Inflammatory macrophage (primary cell): ENCODE measurements around the gene ATP4B.

Source experiments
- DNase-seq, 2 donors: peaks; one replicate each; pipeline ENCODE4 v3.0.0-alpha.2; 2020 to 2022
- total RNA-seq, 18 experiments: gene quantifications; one replicate each; lab custom pipeline; 2026; ENCODE audit warnings: mixed read lengths in 6 of 18, inconsistent platforms in 2 of 18; lab: John Stamatoyannopoulos, UW

ATP4B gene
- 0 to 0.03 (median 0) reads per million in 18 experiments for total RNA-seq

GRCh38 chr13:113657851-113658741, at the start of gene ATP4B:
ATP4B (minus strand) TSS chr13:113658198; CDS start chr13:113658144, 54 bp downstream.
- DNase-seq = no peak

DNA sequence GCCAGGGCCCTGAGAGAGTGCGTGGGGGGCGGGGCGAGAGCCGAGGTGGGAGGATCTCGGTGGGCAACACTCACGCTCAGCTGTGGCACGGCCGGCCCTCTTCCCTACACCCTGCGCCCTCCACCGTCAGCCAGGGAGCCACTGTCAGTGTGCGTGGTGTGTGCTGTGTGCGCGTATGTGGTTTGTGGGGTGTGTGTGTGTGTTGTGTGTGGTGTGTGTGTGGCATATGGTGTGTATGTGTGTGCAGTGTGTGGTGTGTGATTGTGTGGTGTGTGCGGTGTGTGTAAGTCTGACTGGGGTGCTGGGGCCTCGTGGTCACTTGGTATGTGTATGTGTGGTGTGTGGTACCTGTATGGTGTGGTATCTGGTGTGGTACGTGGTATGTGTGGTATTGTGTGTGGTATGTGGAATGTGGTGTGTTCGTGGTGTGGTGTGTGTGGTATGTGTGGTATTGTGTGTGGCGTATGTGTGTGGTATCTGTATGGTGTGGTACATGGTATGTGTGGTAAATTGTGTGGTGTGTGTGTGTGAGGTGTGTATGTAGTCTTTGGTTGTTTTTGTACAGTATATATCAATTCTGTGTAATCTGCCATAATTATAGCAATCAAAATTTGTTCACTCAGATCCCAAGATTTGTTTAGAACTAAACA, 14.1 kb upstream of the ATP4B start:
- no peak for DNase-seq

DNA sequence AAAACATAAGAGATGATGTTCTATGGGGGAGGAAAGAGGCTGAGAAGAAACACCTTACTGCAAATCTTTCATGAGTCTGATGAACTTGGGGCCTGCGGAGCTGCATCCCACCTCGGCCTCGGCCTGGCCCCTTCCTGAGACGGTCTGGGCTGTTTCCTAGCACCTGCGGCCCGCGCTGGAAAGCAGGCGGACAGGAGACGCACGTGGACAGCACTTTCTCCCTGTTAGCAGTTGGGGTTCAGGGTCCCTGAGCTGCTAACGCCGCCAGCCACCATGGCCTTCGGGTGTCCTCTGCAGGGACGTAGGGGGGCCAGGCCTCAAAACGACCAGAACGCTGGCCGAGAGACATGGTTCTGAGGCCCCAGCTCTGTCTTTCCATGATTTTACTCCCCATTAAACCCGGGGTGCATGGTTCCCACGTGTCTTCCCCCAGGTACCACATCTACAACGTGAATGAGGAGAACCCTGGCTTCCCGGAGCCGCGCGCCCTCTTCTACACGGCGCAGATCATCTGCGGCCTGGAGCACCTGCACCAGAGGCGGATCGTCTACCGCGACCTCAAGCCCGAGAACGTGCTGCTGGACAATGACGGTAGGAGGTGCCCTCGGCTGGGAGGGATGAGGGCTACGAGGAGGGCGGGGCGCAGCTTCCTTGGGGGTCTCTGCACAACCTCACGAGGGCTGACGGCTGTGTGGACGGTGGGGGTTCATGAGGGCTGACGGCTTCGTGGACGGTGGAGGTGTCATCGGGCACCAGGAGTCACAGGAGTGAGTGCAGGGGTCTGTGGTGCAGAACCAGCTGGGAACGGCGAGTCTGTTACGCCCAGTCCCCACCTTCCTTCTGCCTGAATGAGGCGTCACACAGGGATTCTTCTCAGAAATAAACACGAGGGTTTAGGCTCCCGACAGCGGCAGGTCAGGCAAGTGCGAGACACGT, 13.3 kb upstream of the ATP4B start:
- DNase-seq = no peak

DNA sequence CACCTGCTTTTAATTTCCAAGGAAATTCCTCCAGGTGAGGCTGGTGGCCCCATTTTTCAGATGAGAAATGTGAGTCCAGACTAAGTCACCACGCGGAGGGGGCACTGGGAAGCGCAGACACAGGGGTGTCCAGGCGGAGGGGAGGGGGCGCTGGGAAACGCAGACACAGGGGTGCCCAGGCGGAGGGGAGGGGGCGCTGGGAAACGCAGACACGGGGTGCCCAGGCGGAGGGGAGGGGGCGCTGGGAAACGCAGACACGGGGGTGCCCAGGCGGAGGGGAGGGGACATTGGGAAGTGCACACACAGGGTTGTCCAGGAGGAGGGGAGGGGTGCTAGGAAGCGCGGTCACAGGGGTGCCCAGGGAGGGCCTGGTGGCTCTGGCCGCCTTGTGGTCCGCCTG, 12.5 kb upstream of the ATP4B start:
- DNase-seq = no peak

- no peak for DNase-seq
These were observed 11.8 kb upstream of the ATP4B start for GRCh38 chr13:113669755-113670341.

- no peak for DNase-seq
These were observed 11.3 kb upstream of the ATP4B start for GRCh38 chr13:113669231-113669754.

DNA sequence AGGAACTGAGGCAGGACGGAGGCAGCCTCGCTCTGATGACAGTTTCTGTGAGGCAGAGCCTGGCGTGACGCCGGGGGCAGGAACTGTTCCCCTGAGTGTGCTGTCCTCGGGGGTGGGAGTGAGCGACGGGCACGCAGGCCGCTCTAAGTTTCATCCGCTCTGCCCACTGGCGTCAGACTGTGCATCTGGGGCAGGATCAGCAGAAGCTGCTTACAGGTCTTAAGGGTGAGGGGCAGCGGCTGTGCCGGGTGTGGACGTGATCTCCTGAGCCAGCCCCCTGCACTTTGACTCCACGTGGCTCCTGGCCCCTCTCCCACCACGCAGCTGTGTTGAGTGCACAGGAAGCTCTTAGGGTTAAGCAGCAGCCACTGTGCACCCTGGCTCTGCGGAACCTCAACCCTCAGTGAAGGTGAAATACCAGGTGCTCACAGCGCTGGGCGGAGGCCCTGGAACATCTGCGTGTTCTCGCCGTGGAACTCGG, 10.5 kb upstream of the ATP4B start:
- no peak for DNase-seq

DNA sequence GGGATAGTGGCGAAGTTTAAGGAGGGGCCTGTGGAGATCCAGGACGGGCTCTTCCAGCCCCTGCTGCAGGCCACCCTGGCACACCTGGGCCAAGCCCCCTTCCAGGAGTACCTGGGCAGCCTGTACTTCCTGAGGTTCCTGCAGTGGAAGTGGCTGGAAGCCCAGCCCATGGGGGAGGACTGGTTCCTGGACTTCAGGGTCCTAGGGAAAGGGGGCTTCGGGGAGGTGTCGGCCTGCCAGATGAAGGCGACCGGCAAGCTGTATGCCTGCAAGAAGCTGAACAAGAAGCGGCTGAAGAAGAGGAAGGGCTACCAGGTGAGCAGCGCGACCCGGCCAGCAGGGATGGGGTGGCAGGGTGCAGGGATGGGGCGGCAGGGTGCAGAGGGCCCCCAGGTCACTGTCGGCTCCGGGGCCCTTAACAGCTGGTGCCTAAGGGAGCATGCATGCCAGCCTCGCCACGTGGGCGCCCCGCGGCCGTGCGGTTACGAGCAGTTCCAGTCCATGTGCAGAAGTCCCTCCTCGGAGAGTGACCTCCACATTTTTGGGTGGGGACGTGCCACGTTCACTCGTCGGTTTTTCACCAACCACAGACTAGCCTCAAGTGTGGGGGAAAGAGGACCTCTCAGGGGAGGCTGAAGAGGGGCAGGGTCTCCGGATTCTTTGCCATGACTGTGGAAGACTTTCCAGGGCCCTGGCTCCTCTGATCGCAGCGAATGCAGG, 9.9 kb upstream of the ATP4B start:
- no peak for DNase-seq

- DNase-seq = no peak
These were observed 9.1 kb upstream of the ATP4B start, which contains the start of gene GRK1 for GRCh38 chr13:113666951-113667701. GRK1 (plus strand) TSS chr13:113667219; CDS start chr13:113667387, 168 bp downstream.

- DNase-seq = no peak
These were observed 8.3 kb upstream of the ATP4B start for GRCh38 chr13:113666329-113666670.

GRCh38 chr13:113665597-113666328, 7.8 kb upstream of the ATP4B start:
- DNase-seq = peak in 1 of 2 donors; percentile 18

- DNase-seq = no peak
These were observed 7.0 kb upstream of the ATP4B start for GRCh38 chr13:113664751-113665596.

GRCh38 chr13:113663934-113664333, 5.9 kb upstream of the ATP4B start:
- no peak for DNase-seq

- no peak for DNase-seq
These were observed 3.5 kb upstream of the ATP4B start for GRCh38 chr13:113661509-113661908.

DNA sequence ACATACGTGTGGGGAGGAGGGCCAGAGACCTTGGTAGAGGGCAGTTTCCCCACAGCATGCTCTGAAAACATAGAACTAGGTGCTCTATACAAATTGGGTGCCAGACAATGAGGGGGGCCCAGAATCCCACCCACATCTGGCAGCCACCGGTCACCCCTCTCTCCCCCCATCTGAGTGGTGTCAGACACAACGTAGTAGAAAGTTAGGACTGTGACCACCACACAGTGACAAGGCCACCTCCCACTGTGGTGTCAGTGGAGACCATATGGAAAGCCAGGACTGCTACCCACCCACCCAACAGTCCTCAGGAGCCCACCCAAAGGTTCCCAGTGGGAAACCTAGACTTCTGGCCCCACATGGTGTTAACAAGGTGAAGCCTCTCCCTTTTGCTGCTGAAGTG, 2.1 kb upstream of the ATP4B start:
- DNase-seq = no peak

DNA sequence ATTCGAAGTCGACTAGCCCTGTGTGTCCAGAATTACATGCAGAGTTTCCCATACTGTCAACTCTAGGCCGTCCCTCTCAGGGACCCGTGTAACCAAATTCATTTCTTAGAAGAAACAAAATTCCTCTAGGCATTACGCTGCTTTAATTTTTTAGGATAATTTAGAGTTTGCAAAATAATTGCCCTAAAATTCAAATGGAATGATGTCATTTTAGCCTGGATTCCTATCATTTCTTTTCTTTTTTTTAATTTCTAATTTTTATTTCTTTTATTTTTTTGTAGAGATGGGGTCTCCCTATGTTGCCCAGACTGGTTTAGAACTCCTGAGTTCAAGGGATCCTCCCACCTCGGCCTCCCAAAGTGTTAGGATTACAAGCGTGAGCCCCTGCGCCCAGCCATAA, 1.3 kb upstream of the ATP4B start:
- DNase-seq = no peak

- DNase-seq = no peak
These were observed 838 bp upstream of the ATP4B start for GRCh38 chr13:113658836-113659235.

- no peak for DNase-seq
These were observed 947 bp downstream of the ATP4B start for GRCh38 chr13:113656831-113657671.
